Measurements from ENCODE around the gene NMNAT2.
"Not testable (repeated sequence)": the region's sequence is repeated elsewhere in the genome, so short reads cannot be mapped to it uniquely, and the experiment has no call there.

NMNAT2 gene

DNA sequence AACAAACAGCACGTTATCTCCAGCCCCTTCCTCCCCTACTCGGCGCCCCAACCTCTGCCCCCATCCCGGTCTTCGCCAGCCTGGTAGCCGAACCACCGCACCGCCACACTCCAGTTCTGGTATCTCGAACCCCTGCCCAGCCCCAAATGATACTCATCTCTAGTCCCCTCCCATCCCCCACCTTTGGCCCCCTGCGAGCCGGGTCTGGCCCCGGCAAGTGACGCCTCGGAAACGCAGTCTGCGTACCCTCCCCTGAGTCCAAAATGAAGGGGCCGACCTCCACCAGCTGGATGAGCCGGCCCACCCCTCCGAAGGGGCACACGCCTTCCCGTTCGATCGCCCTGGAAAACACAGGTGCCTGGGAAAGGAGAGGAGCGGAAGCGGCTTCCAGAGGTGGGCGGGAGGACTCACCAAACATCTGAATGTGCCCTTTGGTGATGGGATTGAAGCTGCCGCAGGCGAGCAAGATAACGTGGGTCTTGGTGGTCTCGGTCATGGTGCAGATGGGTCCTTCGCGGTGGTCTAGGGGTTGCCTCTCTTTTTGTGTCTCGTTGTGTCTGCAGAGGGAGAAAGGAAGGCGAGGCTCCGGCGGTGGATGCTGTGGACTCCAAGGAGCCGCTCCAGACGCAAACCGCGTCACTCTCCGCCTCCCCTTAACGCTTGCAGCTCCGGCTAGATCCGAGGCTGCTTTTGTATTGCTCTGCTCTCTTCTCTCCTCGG lies at the start of gene NMNAT2:
NMNAT2 (minus strand) TSS at position 609 of the 720 bp plus-strand sequence; CDS start at position 496, 113 bp downstream.
- peak; percentile 86 for FAIRE-seq
- DNase-seq (ENCODE audit: insufficient read length, low spot score), result peak; percentile 49

DNA sequence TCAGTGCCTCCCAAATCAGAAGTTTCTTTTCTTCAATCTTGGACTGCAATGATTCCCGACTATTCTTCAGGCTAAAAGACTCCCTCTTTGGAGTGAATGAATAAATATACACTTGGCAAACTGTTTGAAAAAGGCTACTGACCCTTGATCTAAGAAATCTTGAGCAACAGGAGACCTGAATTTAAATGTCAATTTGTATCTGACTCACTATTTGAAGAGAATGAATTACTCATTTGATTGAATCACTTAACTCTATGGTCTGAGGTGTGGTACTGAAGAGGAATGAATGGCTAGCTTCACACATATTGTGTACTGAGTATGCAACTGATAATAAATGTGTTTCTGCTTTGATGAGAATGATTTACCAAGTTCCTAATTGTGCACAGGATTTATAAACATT lies 49.5 kb upstream of the NMNAT2 start:
- no peak for FAIRE-seq
- DNase-seq (ENCODE audit: insufficient read length, low spot score), result no peak

DNA sequence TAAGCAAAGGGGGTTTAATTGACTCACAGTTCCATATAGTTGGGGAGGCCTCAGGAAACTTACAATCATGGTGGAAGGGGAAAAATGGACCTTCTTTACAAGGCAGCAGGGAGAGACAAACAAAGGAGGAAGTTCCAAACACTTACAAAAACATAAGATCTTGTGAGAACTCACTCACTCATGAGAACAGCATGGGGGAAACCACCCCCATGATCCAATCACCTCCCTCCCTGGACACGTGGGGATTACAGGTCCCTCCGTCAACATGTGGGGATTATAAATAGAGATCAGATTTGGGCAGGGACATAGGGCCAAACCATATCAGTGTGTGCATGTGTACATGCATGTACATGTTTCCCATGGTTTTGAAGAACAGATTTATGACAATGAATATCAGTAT lies 48.6 kb upstream of the NMNAT2 start:
- no peak for DNase-seq (ENCODE audit: insufficient read length, low spot score)
- no peak for FAIRE-seq

DNA sequence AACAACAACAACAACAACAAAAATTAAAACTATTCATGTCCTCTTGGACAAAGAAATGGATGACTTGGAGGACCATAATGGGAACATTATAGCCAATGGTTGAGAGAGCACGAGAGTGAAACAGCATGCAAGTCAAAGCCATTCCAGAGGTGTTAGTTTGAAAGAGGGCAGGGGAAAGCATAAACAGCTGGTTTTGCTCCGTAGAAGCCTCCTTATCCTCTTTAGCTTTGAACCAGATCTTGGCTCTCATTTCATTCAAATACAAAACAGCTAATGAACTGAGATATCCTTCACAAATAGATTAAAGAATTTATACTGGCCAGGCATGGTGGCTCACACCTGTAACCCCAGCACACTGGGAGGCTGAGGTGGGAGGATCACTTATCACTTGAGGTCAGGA lies 45.4 kb upstream of the NMNAT2 start:
- no peak for FAIRE-seq

DNA sequence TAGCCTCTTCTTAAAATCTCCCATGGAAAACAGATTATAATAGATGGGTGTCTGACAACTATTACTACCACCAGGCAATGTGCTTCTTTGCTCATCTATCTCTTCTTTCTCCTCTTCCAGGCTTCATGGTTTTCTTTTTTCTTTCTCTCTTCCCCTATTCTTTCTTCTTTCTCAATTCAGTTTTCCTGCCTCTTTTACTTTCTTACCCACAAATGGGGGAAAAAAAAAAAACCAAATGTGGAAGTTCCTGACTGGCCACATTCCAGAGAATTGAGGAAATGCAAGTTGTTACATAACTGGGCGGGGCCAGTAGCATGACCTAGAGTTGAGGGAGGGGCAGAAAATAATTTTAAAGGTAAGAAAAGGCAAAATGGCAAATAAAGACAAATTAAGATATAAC lies 43.2 kb upstream of the NMNAT2 start:
- FAIRE-seq, result no peak
- no peak for DNase-seq (ENCODE audit: insufficient read length, low spot score)

More for the DNA sequence above, 45.4 kb upstream of the NMNAT2 start:
- DNase-seq (ENCODE audit: insufficient read length, low spot score), result no peak

DNA sequence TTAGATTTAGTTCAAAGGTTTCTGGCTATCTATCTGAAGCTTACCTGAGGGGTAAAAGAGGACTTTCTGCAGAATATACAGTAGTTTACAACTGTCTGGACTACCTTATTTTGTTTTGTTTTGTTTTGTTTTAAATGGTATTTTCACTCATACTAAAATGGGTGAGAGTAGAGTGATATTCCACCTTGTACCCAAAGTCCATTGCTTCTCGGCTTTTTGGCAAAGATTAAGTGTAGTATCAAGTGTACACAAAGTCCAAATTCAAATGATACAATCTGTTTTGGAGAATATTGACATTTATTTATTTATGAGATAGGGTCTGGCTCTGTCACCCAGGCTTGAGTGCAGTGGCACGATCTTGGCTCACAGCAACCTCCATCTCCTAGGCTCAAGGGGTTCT lies 42.4 kb upstream of the NMNAT2 start:
- no peak for FAIRE-seq
- DNase-seq (ENCODE audit: insufficient read length, low spot score), result no peak

DNA sequence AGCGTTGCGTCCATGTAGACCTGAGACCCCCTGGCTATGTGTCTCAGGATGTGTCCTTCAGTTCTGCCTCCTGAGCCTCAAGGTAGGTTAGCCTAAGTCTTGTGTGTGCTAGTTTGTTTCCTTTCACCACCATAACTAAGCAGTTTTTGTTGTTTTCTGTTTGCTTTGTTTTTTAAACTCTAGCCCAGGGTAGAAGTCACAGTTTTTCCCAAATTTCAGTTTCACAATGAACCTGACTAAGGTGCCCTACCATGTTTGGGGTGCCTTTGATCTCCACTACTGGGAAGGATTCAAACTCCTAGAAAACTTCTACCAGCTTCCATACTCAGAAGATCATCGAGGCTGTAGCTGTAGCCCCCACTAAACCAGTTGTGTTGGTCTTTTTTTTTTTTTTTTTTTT lies 39.3 kb upstream of the NMNAT2 start:
- FAIRE-seq (no peak), DNase-seq (ENCODE audit: insufficient read length, low spot score) (no peak)

DNA sequence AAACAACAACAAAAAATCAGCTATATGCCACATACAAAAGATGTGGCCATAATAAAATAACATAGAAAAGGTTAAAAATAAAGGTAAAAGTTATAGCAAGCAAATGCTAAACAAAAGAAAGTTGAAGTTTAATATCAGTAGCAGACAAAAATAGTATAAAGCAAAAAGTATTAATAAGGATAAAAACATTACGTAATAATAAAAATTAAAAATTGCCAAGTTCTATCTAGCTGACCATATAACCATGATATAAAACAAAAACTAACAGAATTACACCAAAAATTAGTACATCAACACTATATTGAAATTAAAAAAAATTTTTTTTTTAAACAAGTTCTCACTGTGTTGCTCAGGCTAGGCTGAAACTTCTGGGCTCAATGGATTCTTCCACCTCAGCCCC lies 38.6 kb upstream of the NMNAT2 start:
- no peak for DNase-seq (ENCODE audit: insufficient read length, low spot score)
- no peak for FAIRE-seq

DNA sequence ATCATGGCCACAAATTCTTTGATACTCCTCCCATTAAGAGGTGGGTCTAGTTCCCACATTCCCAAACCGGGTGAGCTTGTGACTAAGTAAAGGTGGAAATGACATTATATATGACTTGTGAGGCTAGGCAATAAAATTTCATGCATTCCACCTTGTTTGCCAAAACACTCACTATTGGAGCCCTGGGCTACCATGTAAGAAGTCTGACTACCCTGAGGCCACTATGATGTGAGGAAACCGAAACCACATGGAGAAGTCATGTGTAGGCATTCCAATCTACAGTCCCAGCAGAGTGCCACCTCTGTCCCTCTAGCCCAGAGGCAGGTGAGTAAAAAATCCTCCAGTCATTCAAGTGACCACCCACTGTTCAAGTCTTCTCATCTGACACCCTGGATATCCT lies 36.2 kb upstream of the NMNAT2 start:
- DNase-seq (ENCODE audit: insufficient read length, low spot score) (no peak), FAIRE-seq (no peak)

DNA sequence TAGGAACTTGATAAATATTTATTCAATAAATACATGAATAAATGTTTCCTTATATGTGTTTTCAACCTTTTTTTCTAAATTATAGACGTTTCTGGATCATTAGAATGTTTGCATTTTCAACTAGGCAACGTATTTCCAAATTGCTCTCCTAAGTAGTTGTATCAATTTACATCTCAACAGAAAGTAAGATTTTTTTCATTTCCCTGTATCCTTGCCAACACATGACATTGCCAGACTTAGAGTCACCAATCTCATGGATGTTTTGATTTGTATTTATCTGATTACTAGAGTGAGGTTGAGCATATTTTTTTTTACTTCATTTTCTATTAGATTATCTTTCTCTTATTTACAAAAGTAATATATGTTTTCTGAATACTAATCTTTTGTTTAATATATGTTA lies 31.9 kb upstream of the NMNAT2 start:
- no peak for FAIRE-seq
- no peak for DNase-seq (ENCODE audit: insufficient read length, low spot score)

DNA sequence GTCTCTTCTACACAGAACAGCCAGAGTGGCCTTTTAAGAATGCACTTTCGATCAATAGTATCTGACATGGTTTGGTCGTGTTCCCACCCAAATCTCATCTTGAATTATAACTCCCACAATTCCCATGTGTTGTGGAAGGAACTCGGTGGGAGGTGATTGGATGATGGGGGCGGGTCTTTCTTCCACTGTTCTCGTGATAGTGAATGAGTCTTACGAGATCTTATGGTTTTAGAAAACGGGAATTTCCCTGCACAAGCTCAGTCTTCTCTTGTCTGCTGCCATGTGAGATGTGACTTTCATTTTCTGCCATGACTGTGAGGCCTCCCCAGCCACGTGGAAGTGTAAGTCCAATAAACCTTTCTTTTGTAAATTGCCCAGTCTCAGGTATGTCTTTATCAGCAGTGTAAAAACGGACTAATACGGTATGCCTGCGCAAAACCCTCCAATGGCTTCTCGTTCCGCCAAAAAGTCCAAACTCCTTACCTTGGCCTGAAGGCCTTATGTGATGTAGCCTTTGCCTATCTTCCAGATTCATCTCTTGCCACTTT lies 31.1 kb upstream of the NMNAT2 start:
- no peak for DNase-seq (ENCODE audit: insufficient read length, low spot score)
- FAIRE-seq, result no peak

DNA sequence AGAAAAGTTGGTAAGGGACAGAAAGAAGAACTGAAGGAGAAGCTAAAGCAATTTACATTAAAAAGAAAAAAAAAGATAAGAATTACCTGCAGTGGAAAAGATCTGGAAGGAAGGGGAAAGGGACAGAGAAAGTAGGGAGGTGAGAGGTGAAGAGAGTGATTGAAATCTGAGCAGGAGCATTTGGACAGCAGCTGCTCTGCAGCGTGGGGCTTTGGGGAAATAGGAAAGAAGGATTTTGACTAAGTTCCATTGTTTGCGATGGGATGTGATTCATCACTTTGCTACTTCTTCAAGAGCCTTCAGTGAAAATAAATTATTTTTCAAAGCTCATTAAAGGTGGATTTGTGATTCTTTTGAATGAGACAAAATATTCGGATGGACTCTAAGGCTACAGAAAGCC lies 26.1 kb upstream of the NMNAT2 start:
- DNase-seq (ENCODE audit: insufficient read length, low spot score) (no peak), FAIRE-seq (no peak)

DNA sequence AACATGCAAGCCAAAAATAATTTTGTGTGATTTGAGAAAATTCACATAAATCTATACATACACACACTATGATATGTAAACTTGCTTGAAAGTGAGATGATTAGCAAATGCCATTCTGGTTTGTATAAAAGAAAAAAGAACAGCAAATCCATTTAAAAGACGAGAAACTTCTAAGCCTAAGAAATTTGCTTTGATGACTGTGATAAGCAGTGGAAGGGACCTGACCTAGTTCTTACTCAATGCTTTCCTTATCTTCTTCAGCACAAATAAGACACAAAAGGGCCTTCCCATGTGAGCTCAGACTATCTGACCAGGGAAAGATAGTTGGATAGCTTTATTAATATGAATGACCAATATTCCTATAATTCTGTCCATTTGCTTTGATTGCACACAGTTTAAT lies 25.3 kb upstream of the NMNAT2 start:
- no peak for FAIRE-seq
- no peak for DNase-seq (ENCODE audit: insufficient read length, low spot score)

DNA sequence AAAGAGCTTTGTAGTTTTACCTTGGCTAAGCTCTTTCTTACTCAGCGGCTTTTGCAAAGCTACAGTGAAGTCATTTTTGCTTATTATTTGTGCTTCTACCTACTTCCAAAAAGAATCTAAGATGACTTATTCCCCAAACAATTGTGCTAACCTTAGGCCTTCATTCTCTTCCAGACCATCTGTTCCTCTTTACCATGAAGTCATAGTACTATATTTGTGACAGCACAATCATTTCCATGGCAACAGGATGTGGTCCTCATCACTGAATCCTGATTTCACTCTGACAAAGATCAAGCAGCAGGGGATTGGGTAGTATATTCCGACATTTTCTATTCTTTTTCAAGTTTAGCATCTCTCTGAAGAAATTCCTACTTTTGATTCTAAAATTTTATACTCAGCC lies 24.8 kb upstream of the NMNAT2 start:
- FAIRE-seq (no peak), DNase-seq (ENCODE audit: insufficient read length, low spot score) (no peak)

DNA sequence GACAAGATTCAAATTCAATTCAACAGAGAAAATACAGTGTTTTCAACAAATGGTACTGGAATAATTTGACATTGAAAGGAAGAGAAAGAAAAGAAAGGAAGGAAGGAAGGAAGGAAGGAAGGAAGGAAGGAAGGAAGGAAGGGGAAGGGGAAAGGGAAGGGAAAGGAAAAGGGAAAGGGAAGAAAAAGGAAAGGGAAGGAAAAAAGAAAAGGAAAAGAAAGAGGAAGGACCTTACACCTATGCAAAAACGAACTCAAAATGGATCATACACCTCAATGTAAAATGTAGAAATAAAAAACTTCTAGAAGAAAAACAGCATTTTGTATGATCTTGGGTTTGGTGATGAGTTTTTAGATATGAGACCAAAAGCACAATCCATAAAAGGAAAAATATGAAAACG lies 19.9 kb upstream of the NMNAT2 start:
- DNase-seq (ENCODE audit: insufficient read length, low spot score) (no peak), FAIRE-seq (no peak)

DNA sequence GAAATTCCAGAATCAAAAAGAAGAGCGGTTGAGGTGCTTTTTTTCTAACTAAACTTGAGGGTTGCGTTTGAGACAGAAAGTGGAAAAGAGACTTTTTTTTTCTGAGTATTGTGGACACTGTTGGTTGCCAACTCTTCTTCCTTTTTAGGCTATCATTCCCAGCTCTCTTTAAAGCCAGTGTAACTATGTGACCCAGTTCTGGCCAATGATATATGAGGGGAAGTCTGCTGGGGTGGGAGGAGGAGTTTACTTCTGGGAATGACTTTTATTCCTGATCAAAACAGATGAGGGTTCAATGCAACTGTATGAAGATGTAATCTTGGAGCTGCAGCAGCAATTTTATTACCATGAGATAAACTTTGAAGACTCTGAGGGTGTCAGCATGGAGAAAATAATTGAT lies 17.3 kb upstream of the NMNAT2 start:
- no peak for FAIRE-seq
- DNase-seq (ENCODE audit: insufficient read length, low spot score), result no peak

DNA sequence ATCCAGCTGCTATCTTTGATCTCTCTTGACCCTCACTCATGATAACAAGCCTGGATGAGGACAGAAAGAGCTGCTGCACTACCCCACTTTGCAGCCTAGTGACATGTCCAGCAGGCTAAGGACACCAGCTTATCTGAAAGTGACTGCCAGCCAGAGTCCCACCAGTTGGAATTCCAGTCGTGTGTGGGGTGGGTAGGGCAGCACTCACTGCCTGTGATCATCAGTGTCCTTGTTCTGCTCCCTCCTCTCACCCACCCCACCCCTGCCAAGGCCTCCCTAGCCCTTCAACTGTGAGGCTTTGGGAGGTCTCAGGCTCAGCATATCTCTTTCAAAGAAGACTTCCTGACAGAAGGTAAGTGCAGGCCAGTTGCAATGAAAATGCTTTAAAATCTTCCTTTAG lies 15.5 kb upstream of the NMNAT2 start:
- FAIRE-seq (no peak), DNase-seq (ENCODE audit: insufficient read length, low spot score) (no peak)

DNA sequence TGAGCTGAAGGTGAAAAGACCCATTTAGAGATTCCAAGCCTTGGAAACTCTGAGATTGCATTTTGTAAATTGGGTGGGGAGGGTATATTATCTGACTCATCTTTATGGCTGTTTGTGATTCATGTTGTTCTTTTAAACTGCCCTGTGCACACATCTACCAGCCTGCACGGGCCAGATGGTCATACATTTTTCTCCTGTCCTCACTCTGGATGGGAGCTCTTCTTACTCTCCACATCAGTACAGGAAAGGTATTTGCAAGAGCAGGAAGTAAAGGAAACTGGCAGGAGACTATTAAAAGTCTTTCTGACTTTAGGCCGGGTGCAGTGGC lies 14.3 kb upstream of the NMNAT2 start:
- DNase-seq (ENCODE audit: insufficient read length, low spot score) (no peak), FAIRE-seq (no peak)

DNA sequence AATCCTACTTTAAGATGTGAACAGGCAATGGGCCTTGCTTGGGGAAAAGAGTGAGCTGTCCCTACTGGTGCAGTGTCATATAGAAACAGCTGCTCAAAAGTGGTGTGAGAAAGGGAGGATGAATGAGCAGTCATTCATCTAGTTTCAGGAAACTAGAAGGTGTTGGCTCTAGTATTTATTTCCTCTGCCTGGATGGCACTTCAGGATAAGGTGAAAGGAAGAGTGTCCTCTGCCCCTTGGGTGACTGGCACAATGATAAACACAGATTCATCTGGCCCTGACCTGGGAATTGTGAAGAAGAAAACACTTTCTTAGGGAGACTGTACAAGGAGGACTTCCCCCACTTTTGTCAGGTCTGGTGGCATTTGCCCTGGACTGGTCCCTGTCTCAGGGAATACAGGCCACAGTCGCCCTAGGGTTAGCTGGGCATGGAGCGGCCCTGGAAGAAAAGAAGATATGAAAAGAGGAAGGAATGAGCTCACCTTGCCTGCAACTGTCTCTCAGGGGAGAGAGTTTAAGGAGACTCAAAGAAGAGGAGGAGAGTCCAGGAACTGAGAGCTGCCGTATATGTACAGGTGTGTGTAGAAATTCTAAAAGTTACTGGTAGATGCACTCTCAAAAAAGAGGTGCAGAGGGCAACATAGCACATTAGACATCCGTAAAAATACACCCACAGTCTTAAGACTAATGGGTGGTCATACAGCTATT lies 13.8 kb upstream of the NMNAT2 start:
- no peak for DNase-seq (ENCODE audit: insufficient read length, low spot score)
- no peak for FAIRE-seq

DNA sequence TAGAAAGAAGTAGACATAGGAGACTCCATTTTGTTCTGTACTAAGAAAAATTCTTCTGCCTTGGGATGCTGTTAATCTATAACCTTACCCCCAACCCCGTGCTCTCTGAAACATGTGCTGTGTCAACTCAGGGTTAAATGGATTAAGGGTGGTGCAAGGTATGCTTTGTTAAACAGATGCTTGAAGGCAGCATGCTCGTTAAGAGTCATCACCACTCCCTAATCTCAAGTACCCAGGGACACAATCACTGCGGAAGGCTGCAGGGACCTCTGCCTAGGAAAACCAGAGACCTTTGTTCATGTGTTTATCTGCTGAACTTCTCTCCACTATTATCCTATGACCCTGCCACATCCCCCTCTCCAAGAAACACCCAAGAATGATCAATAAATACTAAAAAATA lies 9.4 kb upstream of the NMNAT2 start:
- FAIRE-seq; DNase-seq (ENCODE audit: insufficient read length, low spot score): not testable (repeated sequence)

DNA sequence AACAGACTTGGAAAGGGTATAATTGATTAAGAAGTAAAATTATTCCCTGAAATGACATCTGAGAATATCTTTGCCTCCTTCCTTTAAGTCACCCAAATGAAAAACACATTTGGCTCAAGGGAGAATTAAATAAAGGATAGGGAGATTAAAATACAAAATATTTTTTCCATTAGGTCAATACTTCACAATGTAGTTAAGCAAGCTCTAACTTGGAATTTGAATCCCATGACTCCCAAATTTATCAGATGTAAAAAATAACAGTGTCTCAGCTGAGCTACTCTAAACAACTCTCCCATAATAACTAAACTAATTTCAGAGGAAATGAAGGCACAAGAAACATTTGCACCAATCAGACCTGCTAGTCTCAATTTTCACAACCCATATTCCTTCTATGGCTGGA lies 6.5 kb upstream of the NMNAT2 start:
- FAIRE-seq (no peak), DNase-seq (ENCODE audit: insufficient read length, low spot score) (no peak)

DNA sequence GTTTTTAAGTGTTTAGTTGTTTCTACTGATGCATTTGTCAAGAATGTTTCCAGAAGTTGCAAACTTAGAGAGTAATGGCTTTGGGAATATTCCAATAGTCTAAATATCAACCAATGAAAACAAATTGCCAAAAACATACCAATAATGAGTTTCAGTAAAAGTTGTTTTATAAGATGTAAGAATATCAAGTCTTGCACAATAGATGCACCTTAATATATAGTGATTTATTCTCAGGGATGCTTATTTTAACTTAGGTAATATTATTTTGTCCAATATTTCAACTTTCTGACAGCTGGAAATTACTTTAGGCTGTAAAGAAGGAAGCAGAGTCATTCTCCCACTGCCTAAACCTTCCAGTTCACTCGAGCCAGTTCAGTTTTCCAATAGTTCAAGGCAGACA lies 5.4 kb upstream of the NMNAT2 start:
- no peak for FAIRE-seq
- no peak for DNase-seq (ENCODE audit: insufficient read length, low spot score)
